Activated T-cell treated with anti-CD3 and anti-CD28 coated beads for 4 hours (primary cell): Measurements from ENCODE around the gene SPON1.

Source experiments
- DNase-seq: peaks from one replicate; pipeline ENCODE4 v3.0.0-alpha.2; 2020

Gene SPON1

GRCh38 chr11:14300661-14301304 is 338.3 kb downstream of the SPON1 start:
- DNase-seq: peak; percentile 24

DNA sequence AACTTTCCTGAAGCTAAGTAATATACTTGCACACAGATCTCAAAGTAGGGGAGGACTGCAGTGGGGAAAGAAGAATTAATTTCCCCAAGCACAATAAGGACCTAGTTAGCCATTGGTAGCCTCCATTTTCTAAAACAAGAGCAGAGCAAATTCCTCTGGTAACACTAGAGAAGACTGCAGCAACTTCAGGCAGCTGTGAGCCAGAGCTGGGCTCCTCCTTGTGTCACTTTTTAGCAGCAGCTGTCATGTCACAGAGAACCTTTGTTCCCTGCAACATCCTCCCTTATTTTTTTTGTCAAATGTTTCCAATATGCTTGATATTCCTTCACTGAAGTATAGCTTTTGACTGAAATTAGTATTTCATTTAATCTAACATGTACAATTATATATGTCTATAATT is 342.1 kb downstream of the SPON1 start:
- no peak for DNase-seq

DNA sequence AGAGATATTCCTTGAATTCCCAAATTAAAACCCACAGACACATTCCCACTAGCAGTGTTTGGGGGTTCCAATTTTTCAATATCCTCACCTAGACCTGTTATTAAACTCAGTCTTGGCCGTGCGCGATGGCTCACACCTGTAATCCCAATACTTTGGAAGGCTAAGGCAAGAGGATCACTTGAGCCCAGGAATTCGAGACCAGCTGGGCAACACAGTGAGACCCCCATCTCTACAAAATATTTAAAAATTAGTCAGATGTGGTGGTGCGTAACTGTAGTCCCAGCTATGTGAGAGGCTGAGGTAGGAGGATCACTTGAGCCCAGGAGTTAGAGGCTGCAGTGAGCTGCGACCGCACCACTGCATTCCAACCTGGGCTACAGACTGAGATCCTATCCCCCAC is 343.1 kb downstream of the SPON1 start:
- DNase-seq: no peak

- no peak for DNase-seq
Measured at GRCh38 chr11:14306481-14306880, 344.0 kb downstream of the SPON1 start.

DNA sequence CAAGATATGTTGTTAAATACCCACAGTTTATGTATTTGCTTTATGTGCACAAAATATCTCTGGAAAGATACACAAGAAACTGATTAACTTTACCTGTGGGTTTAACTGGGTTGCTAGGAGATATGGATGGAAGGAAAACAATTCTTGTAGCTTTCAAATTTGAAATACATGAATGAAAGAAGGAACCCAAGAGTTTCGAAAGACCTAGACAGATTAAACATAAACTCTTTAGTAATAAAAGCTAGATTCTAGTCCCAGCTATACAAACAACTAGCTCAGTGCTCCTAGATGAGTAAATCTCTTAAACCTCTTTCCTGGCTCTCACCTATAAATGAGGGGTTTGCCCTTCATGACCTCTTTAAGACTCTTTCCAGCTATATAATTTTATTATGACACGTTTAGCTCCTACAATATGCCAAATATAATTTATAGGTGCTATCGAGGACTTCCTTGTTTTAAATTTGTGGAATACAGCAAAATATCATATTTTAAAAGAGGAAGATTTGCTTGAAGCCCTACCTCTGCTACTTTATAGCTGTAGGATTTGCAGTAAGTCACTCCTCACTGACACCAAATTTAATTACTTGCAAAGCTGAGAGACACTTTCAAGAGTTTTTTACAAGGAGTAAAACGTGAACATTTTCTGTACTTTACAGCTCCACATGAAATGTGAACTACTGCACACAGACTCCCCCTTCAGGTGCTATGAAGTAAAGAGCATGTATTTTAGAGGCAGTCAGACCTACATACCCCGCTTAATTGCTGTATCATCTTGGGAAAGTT is 345.8 kb downstream of the SPON1 start:
- no peak for DNase-seq

DNA sequence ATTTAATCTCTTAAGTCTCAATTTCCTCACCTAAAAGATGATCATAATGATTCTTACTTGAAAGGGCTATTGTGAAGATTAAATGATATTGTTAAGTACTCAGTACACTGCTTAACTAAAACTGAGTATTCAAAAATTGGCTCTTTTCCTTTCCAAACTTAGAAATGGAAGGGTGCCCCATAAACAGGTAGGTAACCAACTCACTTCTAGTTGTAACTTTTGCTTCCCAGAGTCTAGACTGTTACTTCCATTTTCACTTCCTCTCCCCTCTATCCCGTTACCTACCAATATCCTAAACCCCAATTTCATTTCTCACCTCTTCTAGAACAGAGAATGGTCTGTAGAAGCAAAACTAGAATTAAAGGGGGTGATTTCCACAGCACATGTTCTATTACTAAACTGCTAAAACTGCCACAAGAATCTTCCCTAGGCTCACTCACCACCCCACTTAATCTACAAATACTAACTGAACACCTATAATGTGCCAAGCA is 346.4 kb downstream of the SPON1 start:
- no peak for DNase-seq

DNA sequence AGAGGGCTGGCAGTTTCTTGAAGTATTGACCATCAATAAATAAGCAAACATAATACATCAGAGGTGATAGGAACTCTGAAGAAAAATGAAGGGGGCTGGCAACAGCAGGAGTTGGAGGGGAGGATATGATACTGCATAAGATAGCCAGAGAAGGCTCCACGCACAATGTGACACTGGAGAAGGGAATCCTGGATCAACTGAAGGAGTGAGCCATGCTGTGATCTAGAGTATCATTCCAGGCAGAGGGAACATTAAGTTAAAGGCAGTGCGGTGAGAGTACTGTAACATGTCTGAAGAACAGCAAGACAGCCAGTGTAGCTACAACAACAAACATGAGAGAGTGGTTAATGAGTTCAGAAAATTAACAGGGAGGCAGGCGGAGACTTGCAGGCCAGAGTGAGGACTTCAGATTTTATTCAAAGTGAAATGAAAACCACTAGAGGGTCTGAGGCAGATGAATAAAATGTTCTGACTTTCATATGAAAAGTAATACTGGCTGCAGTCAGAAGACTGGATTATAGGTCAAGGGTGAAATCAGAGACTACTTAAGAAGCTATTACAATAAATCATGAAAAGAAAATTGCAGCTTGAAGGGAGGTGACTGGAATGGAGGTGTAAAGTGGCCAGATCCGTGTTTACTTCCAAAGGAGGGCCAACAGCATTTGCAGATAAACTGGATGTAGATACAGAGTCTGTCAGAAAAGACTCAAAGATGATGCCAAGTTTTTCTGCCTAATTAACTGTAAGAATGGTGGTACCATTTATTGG is 347.1 kb downstream of the SPON1 start:
- no peak for DNase-seq

DNA sequence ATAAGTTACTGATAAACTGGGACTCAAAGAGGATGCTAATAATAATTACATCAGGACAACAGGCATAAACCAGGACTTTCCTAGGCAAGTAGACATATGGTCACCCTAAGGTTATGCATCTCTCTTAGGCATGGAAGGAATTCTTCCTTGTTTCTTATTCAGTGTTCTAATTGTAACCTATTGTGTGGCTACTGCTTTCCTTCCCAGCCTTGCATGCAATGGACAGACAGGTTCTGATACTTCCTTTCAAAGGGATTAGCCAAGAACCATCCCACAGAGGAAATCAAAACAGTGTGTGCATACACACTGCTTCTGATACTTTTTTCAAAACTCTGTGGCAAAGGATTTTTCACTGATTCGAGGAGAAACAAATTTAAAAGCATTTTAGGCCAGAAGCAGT is 348.2 kb downstream of the SPON1 start:
- no peak for DNase-seq

GRCh38 chr11:14312736-14313438 is 350.4 kb downstream of the SPON1 start:
- DNase-seq: no peak

- no peak for DNase-seq
Measured at GRCh38 chr11:14314127-14314526, 351.6 kb downstream of the SPON1 start.

DNA sequence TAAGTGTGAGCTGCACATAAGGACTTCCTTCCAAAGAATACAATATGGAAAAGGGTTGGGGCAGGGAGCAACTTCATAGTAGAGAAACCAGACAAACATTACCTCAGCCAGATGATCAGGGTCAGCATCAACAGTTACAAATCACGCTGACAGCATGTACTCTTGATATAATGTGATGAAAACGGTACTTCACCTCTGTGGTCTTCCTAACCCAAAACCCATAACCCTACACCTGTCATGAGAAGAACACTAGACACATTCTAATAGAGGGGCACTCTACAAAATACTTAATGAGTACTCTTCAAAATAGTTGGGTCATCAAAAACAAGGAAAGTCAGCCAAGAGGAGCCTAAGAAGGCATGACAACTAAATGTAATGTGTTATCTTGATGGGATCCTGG is 352.6 kb downstream of the SPON1 start:
- no peak for DNase-seq
